ENCODE data around the gene SPECC1L. TPM values are rescaled to one million over a fixed set of nuclear protein-coding genes. Genes with fewer than 3 reads are reported as not detected.

SPECC1L gene
- total RNA-seq, 1 experiment from 2014 or later: 40.8 TPM

- no peak overlapping the region for H3K27ac ChIP-seq (ENCODE audit: low read depth, low read length)
- H3K9me3 ChIP-seq (ENCODE audit: control insufficient read depth in 1 of 2, insufficient read depth in 1 of 2, low read depth in 1 of 2, low read length in 2 of 2): peaks cover 0 to 4% of the 10 kb centered on the region in 2 experiments; a peak in 2 of 4 replicates
- no peaks in the 10 kb centered on the region for H3K9me2 ChIP-seq (ENCODE audit: insufficient read depth)
- BruUV-seq (replicated peaks): no TSS peak
- ChIA-PET RAD21 (ENCODE audit: low non-redundant PET in 1 of 2, low total read pairs in 2 of 2, uncharacterized antibody in 2 of 2, unreplicated experiment in 2 of 2) (no interaction called here), CTCF (no interaction called here), POLR2A (no interaction called here)
- no peak overlapping the region for H3K9ac ChIP-seq (ENCODE audit: low read length)
- no peaks in the 10 kb centered on the region for H3K27me3 ChIP-seq (ENCODE audit: insufficient read depth, low read length)
- H3K4me2 ChIP-seq (ENCODE audit: low read length): no peak overlapping the region
- H3K79me2 ChIP-seq (ENCODE audit: insufficient read depth, low read length): no peaks in the 10 kb centered on the region
- DNase-seq (ENCODE audit: low read depth, low spot score) (no peak), ATAC-seq (no peak)
- TF ChIP-seq TCF7L2 (IDR thresholded peaks at IDR 0.05; ENCODE audit: borderline replicate concordance, extremely low read depth, insufficient read depth, insufficient read length): no peak
- no peak for TF ChIP-seq RAD21 (IDR thresholded peaks at IDR 0.05; ENCODE audit: low read depth)
- TF ChIP-seq MAX (IDR thresholded peaks at IDR 0.05): no peak
- TF ChIP-seq FOSL1 (IDR thresholded peaks at IDR 0.05; ENCODE audit: low read depth): no peak
- TF ChIP-seq ATF3 (IDR thresholded peaks at IDR 0.05): no peak
- TF ChIP-seq CTCF (IDR thresholded peaks at IDR 0.05 in 2 of 3, conservative IDR thresholded peaks at IDR 0.05 in 1 of 3; ENCODE audit: borderline replicate concordance in 1 of 3, insufficient read depth in 1 of 3, low read depth in 2 of 3, low read length in 2 of 3): no peak
- no peak for TF ChIP-seq SIN3A (IDR thresholded peaks at IDR 0.05; ENCODE audit: low read depth)
- no peak overlapping the region for H3K4me3 ChIP-seq (replicated peaks in 1 of 2; ENCODE audit: low read depth in 1 of 2, low read length in 2 of 2)
- no peaks in the 10 kb centered on the region for H3K4me1 ChIP-seq (ENCODE audit: control insufficient read depth in 1 of 2, insufficient read depth in 2 of 2, low read length in 2 of 2)
- H3K36me3 ChIP-seq (ENCODE audit: control insufficient read depth in 1 of 2, insufficient read depth in 2 of 2, low read length in 2 of 2): no peaks in the 10 kb centered on the region
- no peaks in the 10 kb centered on the region for H4K20me1 ChIP-seq (ENCODE audit: insufficient read depth)
- no peak overlapping the region for H2AFZ ChIP-seq (ENCODE audit: low read depth, low read length, poor library complexity, severe bottlenecking)
- intact Hi-C loops (cut with micrococcal nuclease): no loop called here
Measured at GRCh38 chr22:24455039-24455438, 184.4 kb downstream of the SPECC1L start.
